ENCODE results near the gene UVSSA. TPM values are rescaled to one million over a fixed set of nuclear protein-coding genes. Genes with fewer than 3 reads are reported as not detected.

UVSSA gene
- total RNA-seq, 1 experiment from 2014 or later: 26.3 TPM

DNA sequence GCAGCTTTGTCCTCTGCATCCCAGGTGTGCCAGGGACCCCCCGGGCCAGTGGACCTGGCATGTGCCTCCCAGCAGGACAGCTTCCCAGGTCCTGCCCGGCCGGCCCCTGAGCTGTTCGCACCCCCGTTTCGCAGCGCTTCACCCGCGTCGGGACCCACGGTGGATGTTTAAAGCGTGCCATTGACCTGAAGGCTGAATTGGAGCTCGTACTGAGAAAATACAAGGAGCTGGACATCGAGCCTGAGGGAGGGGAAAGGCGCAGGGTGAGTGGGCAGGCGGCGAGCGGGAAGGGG is 7.9 kb downstream of the UVSSA start:
- no peaks in the 10 kb centered on the region for H3K27me3 ChIP-seq (replicated peaks; ENCODE audit: control insufficient read depth, insufficient read depth, low read length)
- no peaks in the 10 kb centered on the region for H3K36me3 ChIP-seq (ENCODE audit: control insufficient read depth, insufficient read depth, low read length)
- no peak overlapping the region for H3K4me3 ChIP-seq (ENCODE audit: low read depth, low read length)
- TF ChIP-seq CTCF (IDR thresholded peaks at IDR 0.05; ENCODE audit: insufficient read depth in 1 of 2, low read depth in 1 of 2, low read length in 1 of 2, severe bottlenecking in 1 of 2, unreplicated experiment in 1 of 2): no peak
- POLR2A ChIA-PET: no interaction called here
- H3K9me3 ChIP-seq: no peaks in the 10 kb centered on the region
- Mint-ChIP-seq H3K9me3 (ENCODE audit: unreplicated experiment) (no peaks in the 10 kb centered on the region), H3K27me3 (ENCODE audit: insufficient read depth, unreplicated experiment) (no peaks in the 10 kb centered on the region), H3K27ac (ENCODE audit: unreplicated experiment) (no peak overlapping the region), H3K4me3 (ENCODE audit: unreplicated experiment) (no peak overlapping the region), H3K4me1 (ENCODE audit: low read depth, unreplicated experiment) (no peaks in the 10 kb centered on the region), H3K36me3 (ENCODE audit: insufficient read depth, unreplicated experiment) (peaks cover 6% of the 10 kb centered on the region)
- intact Hi-C loops (cut with micrococcal nuclease; ENCODE audit: unreplicated experiment): no loop called here
- no peaks in the 10 kb centered on the region for H3K4me1 ChIP-seq
- CTCF ChIA-PET: interaction anchor here (1.2 kb wide), 1 partner anchor 111 kb away, joined by 3 read pairs; no protein-coding TSS in a partner anchor
- DNase-seq: no peak
- no TSS peak for BruUV-seq (replicated peaks)

DNA sequence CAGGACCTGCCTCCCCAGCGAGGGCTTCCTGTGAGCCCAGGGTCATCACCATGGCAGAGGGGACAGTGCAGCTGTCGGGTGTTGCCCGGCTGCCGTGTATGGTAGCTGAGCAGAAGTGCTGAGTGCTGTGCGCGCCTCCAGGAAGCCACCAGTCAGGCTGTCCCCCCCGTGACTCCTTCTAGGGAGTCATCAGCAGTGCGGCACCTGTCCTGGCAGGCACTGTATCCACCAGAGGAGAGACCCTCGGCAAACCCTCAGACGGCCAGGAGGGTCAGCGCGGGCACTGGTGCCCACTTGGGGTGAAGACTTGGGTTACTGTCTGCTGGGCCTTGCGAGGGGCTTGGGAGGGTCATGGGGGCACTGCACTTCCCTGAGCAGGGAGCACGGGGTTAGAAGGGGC is 8.4 kb downstream of the UVSSA start:
- Histone ChIP-seq H3K36me3 (ENCODE audit: control insufficient read depth, insufficient read depth, low read length) (no peaks in the 10 kb centered on the region), H3K4me1 (no peaks in the 10 kb centered on the region), H3K4me3 (ENCODE audit: low read depth, low read length) (no peak overlapping the region), H3K27me3 (replicated peaks; ENCODE audit: control insufficient read depth, insufficient read depth, low read length) (no peaks in the 10 kb centered on the region), H3K9me3 (no peaks in the 10 kb centered on the region)
- no peak overlapping the region for H3K27ac Mint-ChIP-seq (ENCODE audit: unreplicated experiment)
- POLR2A ChIA-PET: no interaction called here
- CTCF ChIA-PET: interaction anchor here (1.1 kb wide), 1 partner anchor 8 kb away, joined by 3 read pairs; no protein-coding TSS in a partner anchor
- H3K27me3 Mint-ChIP-seq (ENCODE audit: insufficient read depth, unreplicated experiment): no peaks in the 10 kb centered on the region
- H3K9me3 Mint-ChIP-seq (ENCODE audit: unreplicated experiment): no peaks in the 10 kb centered on the region
- peaks cover 6% of the 10 kb centered on the region for H3K36me3 Mint-ChIP-seq (ENCODE audit: insufficient read depth, unreplicated experiment)
- no peak overlapping the region for H3K4me3 Mint-ChIP-seq (ENCODE audit: unreplicated experiment)
- DNase-seq: no peak
- BruUV-seq (replicated peaks): no TSS peak
- TF ChIP-seq CTCF (IDR thresholded peaks at IDR 0.05; ENCODE audit: insufficient read depth in 1 of 2, low read depth in 1 of 2, low read length in 1 of 2, severe bottlenecking in 1 of 2, unreplicated experiment in 1 of 2): no peak
- no peaks in the 10 kb centered on the region for H3K4me1 Mint-ChIP-seq (ENCODE audit: low read depth, unreplicated experiment)
- intact Hi-C loops (cut with micrococcal nuclease; ENCODE audit: unreplicated experiment): no loop called here

- Mint-ChIP-seq H3K36me3 (ENCODE audit: insufficient read depth, unreplicated experiment) (peaks cover 10% of the 10 kb centered on the region), H3K4me3 (ENCODE audit: unreplicated experiment) (no peak overlapping the region), H3K27me3 (ENCODE audit: insufficient read depth, unreplicated experiment) (no peaks in the 10 kb centered on the region), H3K4me1 (ENCODE audit: low read depth, unreplicated experiment) (no peaks in the 10 kb centered on the region), H3K9me3 (ENCODE audit: unreplicated experiment) (no peaks in the 10 kb centered on the region), H3K27ac (ENCODE audit: unreplicated experiment) (no peak overlapping the region)
- ChIA-PET CTCF (interaction anchor here (0.6 to 1.1 kb wide), 8 partner anchors 9 to 1210 kb away, joined by 3 to 10 read pairs (median 3); no protein-coding TSS in a partner anchor), POLR2A (no interaction called here)
- H3K36me3 ChIP-seq (ENCODE audit: control insufficient read depth, insufficient read depth, low read length): no peaks in the 10 kb centered on the region
- H3K9me3 ChIP-seq: no peaks in the 10 kb centered on the region
- intact Hi-C loops (cut with micrococcal nuclease; ENCODE audit: unreplicated experiment): loop anchor here (1.0 kb wide), 1 partner anchor 273 kb away; no protein-coding TSS in a partner anchor
- no TSS peak for BruUV-seq (replicated peaks)
- H3K27me3 ChIP-seq (replicated peaks; ENCODE audit: control insufficient read depth, insufficient read depth, low read length): no peaks in the 10 kb centered on the region
- peak; percentile 58 to 77 for DNase-seq
- no peak overlapping the region for H3K4me3 ChIP-seq (ENCODE audit: low read depth, low read length)
- no peaks in the 10 kb centered on the region for H3K4me1 ChIP-seq
- TF ChIP-seq CTCF (IDR thresholded peaks at IDR 0.05; ENCODE audit: insufficient read depth in 1 of 2, low read depth in 1 of 2, low read length in 1 of 2, severe bottlenecking in 1 of 2, unreplicated experiment in 1 of 2): peak; percentile 70 to 84
Measured at GRCh38 chr4:1356181-1356998, 9.4 kb downstream of the UVSSA start.
